ENCODE measurements around the gene MPC1.

MPC1 gene

GRCh38 chr6:166377721-166378120 lies 5.0 kb downstream of the MPC1 start:
- Histone ChIP-seq H3K4me1 (ENCODE audit: insufficient read depth, poor library complexity, severe bottlenecking) (no peaks in the 10 kb centered on the region), H3K4me3 (ENCODE audit: severe bottlenecking) (no peak overlapping the region), H3K36me3 (ENCODE audit: low read depth) (no peaks in the 10 kb centered on the region), H3K27ac (ENCODE audit: poor library complexity, severe bottlenecking) (no peak overlapping the region), H3K9me3 (ENCODE audit: severe bottlenecking) (no peaks in the 10 kb centered on the region), H3K27me3 (ENCODE audit: insufficient read depth, poor library complexity, severe bottlenecking) (no peaks in the 10 kb centered on the region)
- TF ChIP-seq CTCF (IDR thresholded peaks at IDR 0.05; ENCODE audit: poor library complexity, severe bottlenecking) = no peak
- no peak for DNase-seq (ENCODE audit: low spot score)
- no peak for ATAC-seq (ENCODE audit: low read depth)

- DNase-seq (ENCODE audit: low spot score) = no peak
- H3K9me3 ChIP-seq (ENCODE audit: severe bottlenecking) = no peaks in the 10 kb centered on the region
- no peaks in the 10 kb centered on the region for H3K27me3 ChIP-seq (ENCODE audit: insufficient read depth, poor library complexity, severe bottlenecking)
- no peak for TF ChIP-seq CTCF (IDR thresholded peaks at IDR 0.05; ENCODE audit: poor library complexity, severe bottlenecking)
- no peaks in the 10 kb centered on the region for H3K4me1 ChIP-seq (ENCODE audit: insufficient read depth, poor library complexity, severe bottlenecking)
- ATAC-seq (ENCODE audit: low read depth) = no peak
- no peak overlapping the region for H3K4me3 ChIP-seq (ENCODE audit: severe bottlenecking)
- no peak overlapping the region for H3K27ac ChIP-seq (ENCODE audit: poor library complexity, severe bottlenecking)
- no peaks in the 10 kb centered on the region for H3K36me3 ChIP-seq (ENCODE audit: low read depth)
Measured at GRCh38 chr6:166375013-166375412, 7.7 kb downstream of the MPC1 start.

- no peak for DNase-seq (ENCODE audit: low spot score)
- Histone ChIP-seq H3K36me3 (ENCODE audit: low read depth) (0 out of 2 replicates have a peak, but pooled peaks cover 2% of the 10 kb centered on the region), H3K27ac (ENCODE audit: poor library complexity, severe bottlenecking) (no peak overlapping the region), H3K4me1 (ENCODE audit: insufficient read depth, poor library complexity, severe bottlenecking) (no peaks in the 10 kb centered on the region), H3K27me3 (ENCODE audit: insufficient read depth, poor library complexity, severe bottlenecking) (no peaks in the 10 kb centered on the region), H3K9me3 (ENCODE audit: severe bottlenecking) (no peaks in the 10 kb centered on the region), H3K4me3 (ENCODE audit: severe bottlenecking) (no peak overlapping the region)
- no peak for ATAC-seq (ENCODE audit: low read depth)
- TF ChIP-seq CTCF (IDR thresholded peaks at IDR 0.05; ENCODE audit: poor library complexity, severe bottlenecking) = no peak
Measured at GRCh38 chr6:166370489-166370888, 12.3 kb downstream of the MPC1 start.

GRCh38 chr6:166369782-166370181 lies 13.0 kb downstream of the MPC1 start:
- ATAC-seq (ENCODE audit: low read depth) (no peak), DNase-seq (ENCODE audit: low spot score) (no peak)
- no peak overlapping the region for H3K27ac ChIP-seq (ENCODE audit: poor library complexity, severe bottlenecking)
- H3K36me3 ChIP-seq (ENCODE audit: low read depth) = 0 out of 2 replicates have a peak, but pooled peaks cover 2% of the 10 kb centered on the region
- H3K27me3 ChIP-seq (ENCODE audit: insufficient read depth, poor library complexity, severe bottlenecking) = no peaks in the 10 kb centered on the region
- no peak for TF ChIP-seq CTCF (IDR thresholded peaks at IDR 0.05; ENCODE audit: poor library complexity, severe bottlenecking)
- no peak overlapping the region for H3K4me3 ChIP-seq (ENCODE audit: severe bottlenecking)
- H3K4me1 ChIP-seq (ENCODE audit: insufficient read depth, poor library complexity, severe bottlenecking) = no peaks in the 10 kb centered on the region
- no peaks in the 10 kb centered on the region for H3K9me3 ChIP-seq (ENCODE audit: severe bottlenecking)

GRCh38 chr6:166366921-166367320 lies 15.8 kb downstream of the MPC1 start:
- ATAC-seq (ENCODE audit: low read depth) (no peak), DNase-seq (ENCODE audit: low spot score) (no peak)
- no peaks in the 10 kb centered on the region for H3K4me1 ChIP-seq (ENCODE audit: insufficient read depth, poor library complexity, severe bottlenecking)
- H3K36me3 ChIP-seq (ENCODE audit: low read depth) = 0 out of 2 replicates have a peak, but pooled peaks cover 2% of the 10 kb centered on the region
- H3K27ac ChIP-seq (ENCODE audit: poor library complexity, severe bottlenecking) = no peak overlapping the region
- H3K9me3 ChIP-seq (ENCODE audit: severe bottlenecking) = no peaks in the 10 kb centered on the region
- no peak for TF ChIP-seq CTCF (IDR thresholded peaks at IDR 0.05; ENCODE audit: poor library complexity, severe bottlenecking)
- H3K27me3 ChIP-seq (ENCODE audit: insufficient read depth, poor library complexity, severe bottlenecking) = no peaks in the 10 kb centered on the region
- H3K4me3 ChIP-seq (ENCODE audit: severe bottlenecking) = no peak overlapping the region

Data from RWPE2 (cell line).